K562 (cell line): ENCODE measurements around the gene SETD7. TPM values are rescaled to one million over a fixed set of nuclear protein-coding genes. Genes with fewer than 3 reads are reported as not detected.

Source experiments
- ATAC-seq: fragments of 200-7000 bp; cut with Tn5 transposase; 3 replicates; pipeline ENCODE4 v1.9.1; 2020; ENCODE audit warnings: moderate library complexity
- BruUV-seq: library from RNA; stranded (reverse); fragments of 400-500 nt; replicated peaks from 2 replicates; lab custom pipeline; 2021; lab: Mats Ljungman, UMichigan
- CTCF ChIA-PET: fragments of 300-600 bp; formaldehyde crosslinking; extraction: SDS; loops from one replicate; lab custom pipeline; 2021; ENCODE audit warnings: low intra/inter-chr PET ratio; lab: Yijun Ruan, JAX
- POLR2A ChIA-PET: fragments of 300-600, 350-650 bp; sonication (Branson Sonifier 250); formaldehyde crosslinking; extraction: SDS; loops from one replicate; lab custom pipeline; 2021; ENCODE audit warnings: antibody characterized with exemption, inconsistent platforms; lab: Yijun Ruan, JAX
- DNase-seq, 4 experiments: peaks; one replicate each; pipeline versions ENCODE4 v3.0.0 to v3.0.0-alpha.2; 2011 to 2018; ENCODE audit warnings: low spot score in 3 of 4, mixed read lengths in 3 of 4; ENCODE audit errors: extremely low read depth in 1 of 4
- FAIRE-seq: peaks from 2 replicates; lab custom pipeline; 2011; peaks lifted over from hg19 to GRCh38; lab: Jason Lieb, UNC
- H2AFZ ChIP-seq: 2 replicates; pipeline ENCODE4 v1.6.0; 2011; ENCODE audit warnings: low read depth, low read length, control low read depth, inconsistent platforms
- H3K27ac ChIP-seq: fragments of 200-600 bp; 3 replicates; pipeline ENCODE4 v1.8.0; 2011; ENCODE audit warnings: low read depth, mild to moderate bottlenecking, control low read depth, inconsistent platforms, low read length, moderate library complexity, mixed read lengths; ENCODE audit errors: extremely low read depth
- H3K27me3 ChIP-seq, 2 experiments: fragments of 300-600 bp in 1 of 2; 2 replicates in 1 of 2; 3 replicates in 1 of 2; pipeline versions ENCODE4 v1.6.0 to v1.8.0; 2011; ENCODE audit warnings: inconsistent platforms in 2 of 2, low read length in 2 of 2, mild to moderate bottlenecking in 1 of 2, mixed read lengths in 1 of 2, moderate library complexity in 1 of 2; ENCODE audit not compliant: control insufficient read depth in 2 of 2, insufficient read depth in 2 of 2
- H3K36me3 ChIP-seq: fragments of 300-600 bp; 3 replicates; pipeline ENCODE4 v1.8.0; 2011; ENCODE audit warnings: mild to moderate bottlenecking, low read length, inconsistent platforms; ENCODE audit not compliant: control insufficient read depth, insufficient read depth
- H3K4me1 ChIP-seq, 2 experiments: fragments of 200-600 bp in 1 of 2; replicated peaks in 1 of 2; 2 replicates in 1 of 2; 3 replicates in 1 of 2; pipeline versions ENCODE4 v1.5.1 to v1.8.0; 2011; ENCODE audit warnings: inconsistent platforms in 2 of 2, low read length in 2 of 2, mild to moderate bottlenecking in 1 of 2, mixed read lengths in 1 of 2, moderate library complexity in 1 of 2; ENCODE audit not compliant: control insufficient read depth in 2 of 2, insufficient read depth in 2 of 2
- H3K4me2 ChIP-seq: 2 replicates; pipeline ENCODE4 v1.6.1; 2011; ENCODE audit warnings: low read length, control low read depth, inconsistent platforms, mixed read lengths; ENCODE audit not compliant: insufficient read depth
- H3K4me3 ChIP-seq: fragments of 200-600 bp; sonication (generic), shearing (Covaris generic); 2 replicates; pipeline ENCODE4 v1.5.1; 2016; ENCODE audit warnings: control low read depth, inconsistent platforms
- H3K79me2 ChIP-seq: fragments of 200-600 bp; 3 replicates; pipeline ENCODE4 v1.8.0; 2011; ENCODE audit warnings: low read length, inconsistent platforms; ENCODE audit not compliant: control insufficient read depth, insufficient read depth
- H3K9ac ChIP-seq, 2 experiments: 2 replicates each; pipeline versions ENCODE4 v1.6.0 to v1.6.1; 2011; ENCODE audit warnings: low read depth in 2 of 2, low read length in 2 of 2, control low read depth in 1 of 2, inconsistent platforms in 1 of 2, mild to moderate bottlenecking in 1 of 2, mixed read lengths in 1 of 2; ENCODE audit not compliant: insufficient read depth in 1 of 2
- H3K9me1 ChIP-seq: one replicate; pipeline ENCODE4 v1.6.0; 2011; ENCODE audit warnings: inconsistent platforms, mild to moderate bottlenecking, low read length, moderate library complexity; ENCODE audit not compliant: control insufficient read depth, insufficient read depth
- H3K9me3 ChIP-seq: replicated peaks from 2 replicates; pipeline ENCODE4 v1.5.1; 2011; ENCODE audit warnings: low read depth, low read length, inconsistent platforms; ENCODE audit not compliant: control insufficient read depth, insufficient read depth
- H4K20me1 ChIP-seq: replicated peaks from 2 replicates; pipeline ENCODE4 v1.6.1; 2011; ENCODE audit warnings: low read length, inconsistent platforms, mixed read lengths; ENCODE audit not compliant: control insufficient read depth, insufficient read depth
- DIDO1 ChIP-seq: fragments of 450-650 bp; IDR thresholded peaks from 2 replicates; pipeline ENCODE4 v1.6.1; 2016; ENCODE audit warnings: low read depth, missing biosample characterization, missing genetic modification characterization
- IRF9 ChIP-seq: fragments of 450-650 bp; IDR thresholded peaks from 2 replicates; pipeline ENCODE4 v1.6.1; 2016; ENCODE audit warnings: missing biosample characterization, missing genetic modification characterization
- L3MBTL2 ChIP-seq: fragments of 450-650 bp; IDR thresholded peaks from 2 replicates; pipeline ENCODE4 v1.6.1; 2016; ENCODE audit warnings: mild to moderate bottlenecking, moderate library complexity
- LEF1 ChIP-seq: fragments of 450-650 bp; IDR thresholded peaks from 2 replicates; pipeline ENCODE4 v1.6.1; 2016; ENCODE audit warnings: mild to moderate bottlenecking
- MTA3 ChIP-seq: fragments of 450-650 bp; formaldehyde crosslinking; IDR thresholded peaks from 2 replicates; pipeline ENCODE4 v1.6.1; 2017; ENCODE audit warnings: mild to moderate bottlenecking, borderline replicate concordance
- NBN ChIP-seq: fragments of 450-650 bp; IDR thresholded peaks from 2 replicates; pipeline ENCODE4 v1.6.1; 2016; ENCODE audit warnings: low read depth, mild to moderate bottlenecking
- NCOR1 ChIP-seq: fragments of 450-650 bp; IDR thresholded peaks from 2 replicates; pipeline ENCODE4 v1.6.1; 2016; ENCODE audit warnings: mild to moderate bottlenecking, moderate library complexity
- PTBP1 ChIP-seq: fragments of 200-400 bp; formaldehyde crosslinking; IDR thresholded peaks from 2 replicates; pipeline ENCODE4 v1.6.1; 2017; ENCODE audit warnings: low read depth, low read length
- UBTF ChIP-seq, 2 experiments: IDR thresholded peaks; 2 replicates each; pipeline ENCODE4 v1.6.1; 2012; ENCODE audit warnings: improper control_type of control experiment in 2 of 2, low read depth in 2 of 2, low read length in 2 of 2, borderline replicate concordance in 1 of 2
- WGBS: fragments of 100-300 bp; shearing (Covaris generic); methylation state at CpG from one replicate; pipeline ENCODE4 v1.1.6; 2016; ENCODE audit warnings: low coverage, mixed read lengths; ENCODE audit not compliant: insufficient coverage; ENCODE audit errors: missing lambda C conversion rate; 5-methylcytosine and 5-hydroxymethylcytosine counted together
- in situ Hi-C: fragments of 300-500 bp; cut with MboI; formaldehyde crosslinking; loops from 4 replicates; pipeline ENCODE4 v1.15.0; 2018; ENCODE audit warnings: inconsistent platforms, mixed read lengths
- intact Hi-C: fragments of 100-400 bp; cut with micrococcal nuclease; formaldehyde crosslinking; loops from 2 replicates; pipeline ENCODE4 v1.14.2; 2022
- polyA plus RNA-seq, 8 experiments: library from polyadenylated mRNA; depleted of rRNA in 4 of 8; stranded (reverse) in 5 of 8; unstranded in 3 of 8; fragments of >200 nt; fragmentation: Nextera tagmentation in 2 of 8; fragmentation: Illumina TruSeq in 1 of 8; extraction: Ambion mirVana in 2 of 8; extraction: Trizol in 1 of 8; gene quantifications; 2 replicates each; pipeline versions ENCODE4 v1.2.1 to v1.2.3, GENCODE V29; 2011 to 2014; ENCODE audit warnings: inconsistent platforms in 1 of 8, missing spikeins in 1 of 8
- total RNA-seq, 7 experiments: library from RNA; depleted of rRNA in 6 of 7; stranded (reverse); fragments of >200 nt in 6 of 7; fragmentation: Illumina TruSeq in 2 of 7; extraction: Trizol in 2 of 7; gene quantifications; 2 replicates each; pipeline versions ENCODE4 v1.2.1 to v1.2.3, GENCODE V29; 2011 to 2021; ENCODE audit warnings: low replicate concordance in 1 of 7

Gene SETD7
- total and polyA plus RNA-seq, 9 of the 15 experiments (the other 6 are each of a cell fraction or from before 2014, with no cell fraction given): 0.37 to 2.4 (median 1.7) TPM

GRCh38 chr4:139568206-139568955 lies 12.4 kb upstream of the SETD7 start:
- H2AFZ ChIP-seq: no peak overlapping the region
- ATAC-seq: peak; percentile 70
- BruUV-seq: no TSS peak
- no peak for TF ChIP-seq PTBP1
- TF ChIP-seq UBTF (IDR thresholded peaks at IDR 0.05; ENCODE audit: borderline replicate concordance in 1 of 2, low read depth in 2 of 2, low read length in 2 of 2): no peak
- no peak for TF ChIP-seq NBN
- TF ChIP-seq L3MBTL2: no peak
- TF ChIP-seq MTA3: no peak
- TF ChIP-seq NCOR1: no peak
- no peak for TF ChIP-seq LEF1
- TF ChIP-seq IRF9 (tag): no peak
- TF ChIP-seq DIDO1 (tag): no peak
- TF ChIP-seq, all 486 proteins: peak for 0
- Histone ChIP-seq H3K4me2 (no peak overlapping the region), H4K20me1 (no peaks in the 10 kb centered on the region), H3K9me3 (no peaks in the 10 kb centered on the region), H3K36me3 (no peaks in the 10 kb centered on the region), H3K4me1 (no peaks in the 10 kb centered on the region), H3K9me1 (no peaks in the 10 kb centered on the region), H3K9ac (no peak overlapping the region), H3K27me3 (peaks cover 10 to 25% of the 10 kb centered on the region in 2 experiments; a peak in 4 of 5 replicates), H3K27ac (no peak overlapping the region), H3K4me3 (no peak overlapping the region), H3K79me2 (no peaks in the 10 kb centered on the region)
- ChIA-PET POLR2A (interaction anchor here (1.3 kb wide), 1 partner anchor 9 kb away, joined by 5 read pairs; no protein-coding TSS in a partner anchor), CTCF (no interaction called here)
- FAIRE-seq (no peak), DNase-seq (no peak)
- 6% methylated on average over 10 of the region's 10 CpGs for WGBS
- in situ Hi-C loops: no loop called here
- intact Hi-C loops: no loop called here
